ENCODE measurements around the gene ATP6V0D1. TPM values are rescaled to one million over a fixed set of nuclear protein-coding genes. Genes with fewer than 3 reads are reported as not detected.

Gene ATP6V0D1
- polyA plus RNA-seq, 2 of the 4 experiments (the other 2 are of a cell fraction): 45.7 to 103 TPM

DNA sequence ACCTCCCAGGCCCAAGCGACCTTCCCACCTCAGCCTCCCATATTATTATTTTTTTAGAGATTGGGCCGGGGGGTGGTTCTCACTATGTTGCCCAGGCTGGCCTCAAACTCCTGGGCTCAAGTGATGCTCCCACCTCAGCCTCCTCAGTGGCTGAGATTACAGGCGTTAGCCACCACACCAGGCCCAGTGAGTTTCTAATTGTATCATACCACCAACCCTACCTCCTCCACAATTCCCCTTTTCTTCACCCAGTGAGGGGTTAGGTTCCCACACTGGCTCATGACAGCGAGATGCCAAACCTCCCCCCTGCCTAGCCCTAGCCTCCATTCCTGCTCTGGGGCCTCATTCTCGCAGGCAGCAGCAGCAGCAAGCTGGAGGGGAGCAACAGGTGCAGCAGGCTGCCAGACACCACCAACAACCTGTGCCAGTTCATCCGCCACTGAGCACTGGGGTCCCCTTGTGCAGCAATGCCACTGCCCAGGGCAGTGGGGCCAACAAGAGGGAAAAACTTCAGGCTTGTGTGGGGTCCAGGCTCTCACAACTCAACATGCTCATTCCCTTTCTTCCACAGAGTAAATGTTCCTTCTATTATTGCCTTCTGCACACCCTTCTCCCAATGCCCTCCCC is 9.1 kb downstream of the ATP6V0D1 start (continued):
- TF ChIP-seq, protein P1, sequence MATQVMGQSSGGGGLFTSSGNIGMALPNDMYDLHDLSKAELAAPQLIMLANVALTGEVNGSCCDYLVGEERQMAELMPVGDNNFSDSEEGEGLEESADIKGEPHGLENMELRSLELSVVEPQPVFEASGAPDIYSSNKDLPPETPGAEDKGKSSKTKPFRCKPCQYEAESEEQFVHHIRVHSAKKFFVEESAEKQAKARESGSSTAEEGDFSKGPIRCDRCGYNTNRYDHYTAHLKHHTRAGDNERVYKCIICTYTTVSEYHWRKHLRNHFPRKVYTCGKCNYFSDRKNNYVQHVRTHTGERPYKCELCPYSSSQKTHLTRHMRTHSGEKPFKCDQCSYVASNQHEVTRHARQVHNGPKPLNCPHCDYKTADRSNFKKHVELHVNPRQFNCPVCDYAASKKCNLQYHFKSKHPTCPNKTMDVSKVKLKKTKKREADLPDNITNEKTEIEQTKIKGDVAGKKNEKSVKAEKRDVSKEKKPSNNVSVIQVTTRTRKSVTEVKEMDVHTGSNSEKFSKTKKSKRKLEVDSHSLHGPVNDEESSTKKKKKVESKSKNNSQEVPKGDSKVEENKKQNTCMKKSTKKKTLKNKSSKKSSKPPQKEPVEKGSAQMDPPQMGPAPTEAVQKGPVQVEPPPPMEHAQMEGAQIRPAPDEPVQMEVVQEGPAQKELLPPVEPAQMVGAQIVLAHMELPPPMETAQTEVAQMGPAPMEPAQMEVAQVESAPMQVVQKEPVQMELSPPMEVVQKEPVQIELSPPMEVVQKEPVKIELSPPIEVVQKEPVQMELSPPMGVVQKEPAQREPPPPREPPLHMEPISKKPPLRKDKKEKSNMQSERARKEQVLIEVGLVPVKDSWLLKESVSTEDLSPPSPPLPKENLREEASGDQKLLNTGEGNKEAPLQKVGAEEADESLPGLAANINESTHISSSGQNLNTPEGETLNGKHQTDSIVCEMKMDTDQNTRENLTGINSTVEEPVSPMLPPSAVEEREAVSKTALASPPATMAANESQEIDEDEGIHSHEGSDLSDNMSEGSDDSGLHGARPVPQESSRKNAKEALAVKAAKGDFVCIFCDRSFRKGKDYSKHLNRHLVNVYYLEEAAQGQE (IDR thresholded peaks at IDR 0.05): no peak

DNA sequence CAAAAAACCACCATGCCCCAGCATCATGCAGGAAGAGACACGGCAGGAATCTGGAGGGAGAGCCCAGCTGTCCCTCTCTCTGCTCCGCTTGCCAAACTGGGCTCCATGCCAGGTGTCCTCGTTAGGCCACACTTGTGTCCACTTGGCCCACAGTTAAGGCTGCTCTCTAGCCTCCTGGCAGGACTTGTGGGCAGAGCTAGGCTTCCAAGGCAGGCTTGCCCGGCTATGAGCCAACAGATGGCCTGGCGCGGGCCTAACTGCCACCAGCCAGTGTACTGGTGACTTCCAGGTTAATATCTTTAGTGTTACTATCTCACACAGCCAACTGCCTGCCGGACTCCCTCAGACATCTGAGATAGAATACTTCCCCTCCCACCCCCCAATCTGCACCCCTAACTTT is 10.6 kb downstream of the ATP6V0D1 start:
- no peak overlapping the region for H3K4me3 ChIP-seq
- H3K4me1 ChIP-seq: peaks cover 4% of the 10 kb centered on the region; the same call in 2 of the 3 replicates
- DNase-seq (ENCODE audit: low read depth in 1 of 2, low spot score in 1 of 2) (no peak), FAIRE-seq (no peak), ATAC-seq (no peak)
- no peak overlapping the region for H3K4me2 ChIP-seq
- CTCF ChIA-PET: interaction anchor here (4.3 kb wide), 1 partner anchor 10 kb away, joined by 19 read pairs; the partner anchor contains the start of gene ATP6V0D1
- 86% methylated on average over 7 of the region's 7 CpGs for WGBS (ENCODE audit: missing lambda C conversion rate)
- TF ChIP-seq CBX2 (IDR thresholded peaks at IDR 0.05; ENCODE audit: borderline replicate concordance, low read depth): no peak
- TF ChIP-seq NPAS2 (CRISPR knock-in tag; IDR thresholded peaks at IDR 0.05; ENCODE audit: borderline replicate concordance): no peak
- TF ChIP-seq, protein P2, sequence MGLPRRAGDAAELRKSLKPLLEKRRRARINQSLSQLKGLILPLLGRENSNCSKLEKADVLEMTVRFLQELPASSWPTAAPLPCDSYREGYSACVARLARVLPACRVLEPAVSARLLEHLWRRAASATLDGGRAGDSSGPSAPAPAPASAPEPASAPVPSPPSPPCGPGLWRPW (IDR thresholded peaks at IDR 0.05): no peak
- no peak for TF ChIP-seq CEBPB (IDR thresholded peaks at IDR 0.05)
- no peak for TF ChIP-seq POLR2AphosphoS2 (conservative IDR thresholded peaks at IDR 0.05; ENCODE audit: low read length)
- no peak for TF ChIP-seq FOSL2 (IDR thresholded peaks at IDR 0.05)
- TF ChIP-seq FOSL2 (CRISPR knock-in tag; IDR thresholded peaks at IDR 0.05): no peak
- TF ChIP-seq TFCP2L1 (CRISPR knock-in tag; IDR thresholded peaks at IDR 0.05): no peak
- no peak for TF ChIP-seq KDM1A (IDR thresholded peaks at IDR 0.05; ENCODE audit: low read depth)
- TF ChIP-seq NR3C1 (IDR thresholded peaks at IDR 0.05): no peak
- POLR2A ChIA-PET: no interaction called here
- no peak overlapping the region for H3K27ac ChIP-seq
- H3K9me3 ChIP-seq: no peaks in the 10 kb centered on the region

DNA sequence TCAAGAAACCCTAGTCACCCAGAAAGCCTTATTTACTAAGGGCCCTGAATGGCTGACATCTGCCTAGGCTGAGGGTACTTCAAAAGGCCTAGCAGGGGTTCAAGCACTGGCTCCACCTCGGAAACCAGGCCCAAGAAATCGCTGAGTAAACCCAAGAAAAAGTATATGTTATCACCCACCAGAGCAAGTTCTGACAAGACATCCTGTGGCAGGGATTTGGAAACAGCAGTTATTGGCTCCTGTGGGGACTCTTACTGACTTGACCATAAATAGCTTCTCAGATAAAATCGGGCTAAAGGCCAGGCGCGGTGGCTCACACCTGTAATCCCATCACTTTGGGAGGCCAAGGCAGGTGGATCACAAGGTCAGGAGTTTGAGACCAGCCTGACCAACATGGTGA is 12.2 kb downstream of the ATP6V0D1 start:
- ATAC-seq (no peak), FAIRE-seq (no peak), DNase-seq (ENCODE audit: low read depth in 1 of 2, low spot score in 1 of 2) (no peak)
- 81% methylated on average over 5 of the region's 5 CpGs for WGBS (ENCODE audit: missing lambda C conversion rate)
- H3K4me3 ChIP-seq: no peak overlapping the region
- no peak overlapping the region for H3K27ac ChIP-seq
- ChIA-PET CTCF (interaction anchor here (1.1 to 13.1 kb wide), 6 partner anchors 8 to 79 kb away, joined by 3 to 176 read pairs (median 5); partner anchors contain the start of genes ATP6V0D1 and ZDHHC1), POLR2A (no interaction called here)
- H3K4me2 ChIP-seq: no peak overlapping the region
- no peak for TF ChIP-seq EHMT2 (IDR thresholded peaks at IDR 0.05; ENCODE audit: low read depth)
- TF ChIP-seq RFX5 (IDR thresholded peaks at IDR 0.05): no peak
- TF ChIP-seq CTCF (IDR thresholded peaks at IDR 0.05): no peak
- TF ChIP-seq BHLHE40 (IDR thresholded peaks at IDR 0.05; ENCODE audit: low read depth, low read length): no peak
- TF ChIP-seq, protein P3, sequence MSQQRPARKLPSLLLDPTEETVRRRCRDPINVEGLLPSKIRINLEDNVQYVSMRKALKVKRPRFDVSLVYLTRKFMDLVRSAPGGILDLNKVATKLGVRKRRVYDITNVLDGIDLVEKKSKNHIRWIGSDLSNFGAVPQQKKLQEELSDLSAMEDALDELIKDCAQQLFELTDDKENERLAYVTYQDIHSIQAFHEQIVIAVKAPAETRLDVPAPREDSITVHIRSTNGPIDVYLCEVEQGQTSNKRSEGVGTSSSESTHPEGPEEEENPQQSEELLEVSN (IDR thresholded peaks at IDR 0.05; ENCODE audit: borderline replicate concordance, low read depth): no peak
- no peak for TF ChIP-seq TP53 (CRISPR knock-in tag; IDR thresholded peaks at IDR 0.05)
- TF ChIP-seq SMC3 (IDR thresholded peaks at IDR 0.05): no peak
- TF ChIP-seq ZFP36 (IDR thresholded peaks at IDR 0.05; ENCODE audit: borderline replicate concordance, partially characterized antibody): no peak
- no peak for TF ChIP-seq USF2 (IDR thresholded peaks at IDR 0.05)
- no peak for TF ChIP-seq SREBF2 (IDR thresholded peaks at IDR 0.05)
- TF ChIP-seq CBX2 (IDR thresholded peaks at IDR 0.05; ENCODE audit: borderline replicate concordance, low read depth): no peak
- no peak for TF ChIP-seq HOXB5 (CRISPR knock-in tag; IDR thresholded peaks at IDR 0.05)
- no peak for TF ChIP-seq POLR2AphosphoS2 (conservative IDR thresholded peaks at IDR 0.05; ENCODE audit: low read length)
- TF ChIP-seq JUNB (IDR thresholded peaks at IDR 0.05): no peak
- H3K9me3 ChIP-seq: no peaks in the 10 kb centered on the region
- peaks cover 5% of the 10 kb centered on the region; the same call in 2 of the 3 replicates for H3K4me1 ChIP-seq
